HepG2 (cell line): ENCODE results near the gene RTCA. TPM values are rescaled to one million over a fixed set of nuclear protein-coding genes. Genes with fewer than 3 reads are reported as not detected.
"Not testable (repeated sequence)": the region's sequence is repeated elsewhere in the genome, so short reads cannot be mapped to it uniquely, and the experiment has no call there.

Source experiments
- ATAC-seq: fragments of 200-7000 bp; cut with Tn5 transposase; 3 replicates; pipeline ENCODE4 v1.9.1; 2020; ENCODE audit warnings: mild to moderate bottlenecking, moderate library complexity
- BruUV-seq: library from RNA; stranded (reverse); fragments of 400-500 nt; replicated peaks from 2 replicates; lab custom pipeline; 2021; lab: Mats Ljungman, UMichigan
- CTCF ChIA-PET: fragments of 300-600 bp; formaldehyde crosslinking; extraction: SDS; loops from one replicate; lab custom pipeline; 2021; ENCODE audit warnings: low total read pairs, inconsistent platforms, low intra/inter-chr PET ratio; lab: Yijun Ruan, JAX
- POLR2A ChIA-PET: fragments of 350-600 bp; sonication (Branson Sonifier 250); formaldehyde crosslinking; loops from one replicate; lab custom pipeline; 2020; ENCODE audit warnings: antibody characterized with exemption, inconsistent platforms; lab: Yijun Ruan, JAX
- DNase-seq: peaks from one replicate; pipeline ENCODE4 v3.0.0-alpha.2; 2015; ENCODE audit warnings: low spot score
- FAIRE-seq: peaks from 3 replicates; lab custom pipeline; 2011; peaks lifted over from hg19 to GRCh38; lab: Jason Lieb, UNC
- H2AFZ ChIP-seq: one replicate; pipeline ENCODE4 v1.6.1; 2011; ENCODE audit warnings: low read length, inconsistent platforms
- H3K27ac ChIP-seq: fragments of 300-600 bp; 3 replicates; pipeline ENCODE4 v1.8.0; 2011; ENCODE audit warnings: mixed run types, mild to moderate bottlenecking, mixed read lengths, low read length, inconsistent platforms; ENCODE audit not compliant: insufficient read depth; ENCODE audit errors: extremely low read length
- H3K27me3 ChIP-seq, 2 experiments: fragments of 200-600 bp in 1 of 2; 2 replicates in 1 of 2; 3 replicates in 1 of 2; pipeline versions ENCODE4 v1.6.0 to v1.8.0; 2011; ENCODE audit warnings: low read length in 2 of 2, mild to moderate bottlenecking in 2 of 2, moderate library complexity in 2 of 2, inconsistent platforms in 1 of 2; ENCODE audit not compliant: insufficient read depth in 2 of 2, control insufficient read depth in 1 of 2
- H3K36me3 ChIP-seq, 2 experiments: fragments of 200-600 bp in 1 of 2; replicated peaks in 1 of 2; 2 replicates in 1 of 2; 3 replicates in 1 of 2; pipeline versions ENCODE4 v1.5.1 to v1.8.0; 2011; ENCODE audit warnings: low read length in 2 of 2, inconsistent platforms in 1 of 2; ENCODE audit not compliant: insufficient read depth in 2 of 2, control insufficient read depth in 1 of 2
- H3K4me1 ChIP-seq: 2 replicates; pipeline ENCODE4 v1.5.1; 2012; ENCODE audit warnings: low read length, inconsistent platforms; ENCODE audit not compliant: insufficient read depth
- H3K4me2 ChIP-seq: 2 replicates; pipeline ENCODE4 v1.6.0; 2011; ENCODE audit warnings: low read depth, low read length, inconsistent platforms
- H3K4me3 ChIP-seq, 3 experiments: fragments of 200-600 bp in 1 of 3; sonication (generic), shearing (Covaris generic) in 1 of 3; replicated peaks in 1 of 3; 2 replicates each; pipeline ENCODE4 v1.5.1; 2011 to 2016; ENCODE audit warnings: low read length in 3 of 3, inconsistent platforms in 2 of 3, low read depth in 2 of 3, mild to moderate bottlenecking in 2 of 3, control low read depth in 1 of 3, mixed read lengths in 1 of 3; ENCODE audit not compliant: insufficient read depth in 1 of 3
- H3K79me2 ChIP-seq: one replicate; pipeline ENCODE4 v1.6.1; 2011; ENCODE audit warnings: low read length, inconsistent platforms; ENCODE audit not compliant: insufficient read depth
- H3K9ac ChIP-seq: 2 replicates; pipeline ENCODE4 v1.6.0; 2011; ENCODE audit warnings: mild to moderate bottlenecking, low read depth, low read length, inconsistent platforms; ENCODE audit not compliant: insufficient read depth
- H3K9me3 ChIP-seq: 2 replicates; pipeline ENCODE4 v1.5.1; 2012; ENCODE audit warnings: mild to moderate bottlenecking, low read length
- H4K20me1 ChIP-seq: 2 replicates; pipeline ENCODE4 v1.6.0; 2011; ENCODE audit warnings: inconsistent platforms, mild to moderate bottlenecking, low read length, moderate library complexity; ENCODE audit not compliant: insufficient read depth
- E2F2 ChIP-seq: sonication (generic); formaldehyde crosslinking; IDR thresholded peaks from 2 replicates; pipeline ENCODE4 v1.4.0; 2020; ENCODE audit warnings: missing genetic modification reagents, borderline replicate concordance
- ESRRA ChIP-seq: sonication (generic); formaldehyde crosslinking; IDR thresholded peaks from 2 replicates; pipeline ENCODE4 v1.5.1; 2020; ENCODE audit warnings: mild to moderate bottlenecking, low read depth, missing genetic modification reagents
- FOXM1 ChIP-seq: sonication (generic); formaldehyde crosslinking; IDR thresholded peaks from 2 replicates; pipeline ENCODE4 v1.5.0; 2020; ENCODE audit warnings: missing genetic modification reagents
- FOXP1 ChIP-seq, 2 experiments: fragments of 450-650 bp in 1 of 2; IDR thresholded peaks; 2 replicates each; pipeline ENCODE4 v1.6.1; 2017 to 2018; ENCODE audit warnings: antibody characterized with exemption in 1 of 2
- HDAC6 ChIP-seq: fragments of 200-600 bp; sonication (generic); IDR thresholded peaks from 2 replicates; pipeline ENCODE4 v1.7.0; 2017; ENCODE audit warnings: mild to moderate bottlenecking, antibody characterized with exemption, low read length, low read depth
- KLF6 ChIP-seq: IDR thresholded peaks from 2 replicates; pipeline ENCODE4 v1.8.0; 2016; ENCODE audit warnings: missing biosample characterization, missing genetic modification reagents
- POLR2AphosphoS2 ChIP-seq: IDR thresholded peaks from 2 replicates; pipeline ENCODE4 v1.6.1; 2011; ENCODE audit warnings: low read depth, low read length, improper control_type of control experiment
- SRSF9 ChIP-seq: fragments of 200-400 bp; formaldehyde crosslinking; IDR thresholded peaks from 2 replicates; pipeline ENCODE4 v1.6.1; 2018; ENCODE audit warnings: borderline replicate concordance, mild to moderate bottlenecking, low read depth, low read length; ENCODE audit not compliant: insufficient read depth, poor library complexity, severe bottlenecking
- ZNF382 ChIP-seq: sonication (generic); formaldehyde crosslinking; IDR thresholded peaks from 2 replicates; pipeline ENCODE4 v1.5.0; 2020; ENCODE audit warnings: missing genetic modification reagents, mild to moderate bottlenecking, borderline replicate concordance
- ZNF660 ChIP-seq: sonication (generic); formaldehyde crosslinking; IDR thresholded peaks from 2 replicates; pipeline ENCODE4 v1.5.1; 2020; ENCODE audit warnings: mild to moderate bottlenecking, low read depth, missing genetic modification reagents, borderline replicate concordance
- ZNF768 ChIP-seq: sonication (generic); formaldehyde crosslinking; IDR thresholded peaks from 2 replicates; pipeline ENCODE4 v1.4.0; 2020; ENCODE audit warnings: missing genetic modification reagents
- WGBS: methylation state at CpG from one replicate; pipeline ENCODE4 v1.1.6; 2017; ENCODE audit warnings: low lambda C conversion rate; 5-methylcytosine and 5-hydroxymethylcytosine counted together
- in situ Hi-C: cut with HindIII; loops from 2 replicates; pipeline ENCODE4 v1.10.0; 2017; ENCODE audit warnings: low pct_unique_long_range_greater_than_20kb; ENCODE audit not compliant: extremely low pct_ligation_motif_present
- intact Hi-C: fragments of 100-400 bp; cut with micrococcal nuclease; formaldehyde crosslinking; loops from one replicate; pipeline ENCODE4 v1.10.0; 2022; ENCODE audit not compliant: unreplicated experiment
- polyA plus RNA-seq, 8 experiments: library from polyadenylated mRNA; depleted of rRNA in 3 of 8; stranded (reverse) in 7 of 8; unstranded in 1 of 8; fragments of >200 nt; fragmentation: Illumina TruSeq in 4 of 8; extraction: Trizol in 4 of 8; gene quantifications; 2 replicates each; pipeline versions ENCODE4 v1.2.1 to v1.2.3, GENCODE V29; 2011 to 2016; ENCODE audit warnings: low read depth in 4 of 8, missing spikeins in 1 of 8, mixed read lengths in 1 of 8; ENCODE audit not compliant: insufficient read depth in 1 of 8
- total RNA-seq, 5 experiments: library from RNA; depleted of rRNA; stranded (reverse); fragments of >200 nt; fragmentation: Illumina TruSeq; extraction: Trizol; gene quantifications; 2 replicates each; pipeline ENCODE4 v1.2.3, GENCODE V29; 2016; ENCODE audit warnings: low read depth in 1 of 5
- TF ChIP-seq, protein P1 (sequence below): sonication (generic); formaldehyde crosslinking; IDR thresholded peaks from 2 replicates; pipeline ENCODE4 v1.8.0; 2022; ENCODE audit warnings: missing genetic modification reagents, mild to moderate bottlenecking, inconsistent platforms, borderline replicate concordance

Gene RTCA
- total and polyA plus RNA-seq, 2 of the 13 experiments (the other 11 are each of a cell fraction or from before 2014, with no cell fraction given): 22.7 to 31.0 TPM

GRCh38 chr1:100335436-100335835, 69.4 kb downstream of the RTCA start:
- Histone ChIP-seq H3K9me3 (no peaks in the 10 kb centered on the region), H3K4me3 (no peak overlapping the region), H3K4me2 (no peak overlapping the region), H3K9ac (no peak overlapping the region), H3K27me3 (no peaks in the 10 kb centered on the region), H4K20me1 (no peaks in the 10 kb centered on the region), H3K79me2 (no peaks in the 10 kb centered on the region), H3K36me3 (no peaks in the 10 kb centered on the region), H2AFZ (no peak overlapping the region), H3K4me1 (no peaks in the 10 kb centered on the region), H3K27ac (no peak overlapping the region)
- no peak for DNase-seq
- no peak for FAIRE-seq
- TF ChIP-seq KLF6 (no peak), FOXM1 (no peak), POLR2AphosphoS2 (no peak), FOXP1 (IDR thresholded peaks at IDR 0.05) (no peak), FOXP1 (CRISPR knock-in tag; IDR thresholded peaks at IDR 0.05) (no peak), ESRRA (CRISPR knock-in tag) (no peak), ZNF768 (CRISPR knock-in tag) (no peak), SRSF9 (no peak), ZNF382 (no peak), ZNF660 (no peak), E2F2 (CRISPR knock-in tag) (no peak), HDAC6 (no peak)
- TF ChIP-seq, protein P1, sequence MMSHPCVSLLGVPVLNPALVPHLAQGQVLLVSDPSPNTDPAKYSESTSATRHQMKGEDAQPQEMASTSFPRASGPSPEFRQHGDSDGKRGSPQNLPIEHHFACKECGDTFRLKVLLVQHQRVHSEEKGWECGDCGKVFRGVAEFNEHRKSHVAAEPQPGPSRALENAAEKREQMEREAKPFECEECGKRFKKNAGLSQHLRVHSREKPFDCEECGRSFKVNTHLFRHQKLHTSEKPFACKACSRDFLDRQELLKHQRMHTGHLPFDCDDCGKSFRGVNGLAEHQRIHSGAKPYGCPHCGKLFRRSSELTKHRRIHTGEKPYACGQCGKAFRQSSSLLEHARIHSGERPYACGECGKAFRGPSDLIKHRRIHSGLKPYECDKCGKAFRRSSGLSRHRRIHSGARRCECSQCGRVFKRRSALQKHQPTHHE: no peak
- POLR2A ChIA-PET: no interaction called here
- CTCF ChIA-PET: no interaction called here
- intact Hi-C loops: no loop called here
- no peak for ATAC-seq
- BruUV-seq: no TSS peak
- in situ Hi-C loops: no loop called here
- WGBS: no CpG with 5 or more reads among the region's 1 CpG

DNA sequence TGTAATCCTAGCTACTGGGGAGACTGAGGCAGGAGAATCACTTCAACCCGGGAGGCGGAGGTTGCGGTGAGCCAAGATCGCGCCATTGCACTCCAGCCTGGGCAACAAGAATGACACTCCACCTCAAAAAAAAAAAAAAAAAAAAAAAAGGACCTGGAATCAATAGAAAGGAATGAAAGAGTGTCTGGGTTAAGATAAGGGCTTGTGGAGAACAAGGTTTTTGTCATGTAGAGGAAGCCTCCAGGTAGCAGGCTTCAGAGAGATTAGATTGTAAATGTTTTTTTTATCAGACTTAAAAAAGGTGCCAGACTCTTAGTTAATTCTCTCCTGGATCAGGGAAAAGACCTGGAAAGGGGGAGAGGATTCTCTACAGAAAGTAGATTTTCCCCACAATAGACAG, 71.9 kb downstream of the RTCA start:
- DNase-seq, H3K4me2 ChIP-seq, H3K27ac ChIP-seq, BruUV-seq, H3K4me1 ChIP-seq, H3K9me3 ChIP-seq, FAIRE-seq, in situ Hi-C loops, H3K79me2 ChIP-seq, H3K36me3 ChIP-seq, H2AFZ ChIP-seq, intact Hi-C loops, CTCF ChIA-PET, H3K27me3 ChIP-seq, POLR2A ChIA-PET, H3K9ac ChIP-seq, H3K4me3 ChIP-seq, ATAC-seq, H4K20me1 ChIP-seq: not testable (repeated sequence)
- WGBS: 47% methylated on average over 5 of the region's 5 CpGs

- H3K9me3 ChIP-seq, FAIRE-seq, H4K20me1 ChIP-seq, H3K36me3 ChIP-seq, H3K27ac ChIP-seq, ATAC-seq, H3K4me3 ChIP-seq, DNase-seq, H3K27me3 ChIP-seq, CTCF ChIA-PET, H3K9ac ChIP-seq, H3K4me2 ChIP-seq, BruUV-seq, H3K79me2 ChIP-seq, in situ Hi-C loops, POLR2A ChIA-PET, intact Hi-C loops, H2AFZ ChIP-seq: not testable (repeated sequence)
- WGBS: 33% methylated on average over 6 of the region's 6 CpGs
- H3K4me1 ChIP-seq: peaks cover 20% of the 10 kb centered on the region
Observed at GRCh38 chr1:100339735-100340134, 73.7 kb downstream of the RTCA start.
